T-helper 17 cell (primary cell): ENCODE results near the gene COX4I2. TPM values are rescaled to one million over a fixed set of nuclear protein-coding genes. Genes with fewer than 3 reads are reported as not detected.

Experiments
- ATAC-seq: fragments of 150-1000 bp; cut with Tn5 transposase; 2 replicates; pipeline ENCODE4 v1.10.0; 2021; ENCODE audit warnings: mild to moderate bottlenecking, moderate library complexity
- DNase-seq, 3 donors: peaks; one replicate each; pipeline versions ENCODE4 v3.0.0 to v3.0.0-alpha.2; 2020 to 2021
- H3K9me3 ChIP-seq: one replicate; pipeline ENCODE4 v1.7.0; 2013; ENCODE audit warnings: low read length, mild to moderate bottlenecking; ENCODE audit not compliant: control insufficient read depth, poor library complexity, severe bottlenecking
- H3K27ac Mint-ChIP-seq: one replicate; pipeline ENCODE4 v1.8.0; 2022; ENCODE audit warnings: mild to moderate bottlenecking, moderate library complexity, mixed read lengths
- H3K27me3 Mint-ChIP-seq: one replicate; pipeline ENCODE4 v1.8.0; 2022; ENCODE audit warnings: mixed read lengths
- H3K36me3 Mint-ChIP-seq: one replicate; pipeline ENCODE4 v1.8.0; 2022; ENCODE audit warnings: low read depth, mixed read lengths
- H3K4me1 Mint-ChIP-seq: one replicate; pipeline ENCODE4 v1.8.0; 2022; ENCODE audit warnings: mild to moderate bottlenecking, mixed read lengths
- H3K4me3 Mint-ChIP-seq: one replicate; pipeline ENCODE4 v1.8.0; 2022; ENCODE audit warnings: mild to moderate bottlenecking, moderate library complexity, mixed read lengths
- total RNA-seq, 4 donors: library from RNA in 2 of 4; stranded (reverse) in 2 of 4; gene quantifications; one replicate each; pipeline ENCODE4 v1.2.3 and lab custom pipeline; 2022 to 2026

The COX4I2 gene
- total RNA-seq, 2 donors from 2014 or later: not detected

- Mint-ChIP-seq H3K4me1 (peaks cover 44% of the 10 kb centered on the region), H3K27ac (peak overlapping the region; percentile 34), H3K4me3 (no peak overlapping the region), H3K27me3 (no peaks in the 10 kb centered on the region), H3K36me3 (peaks cover 2% of the 10 kb centered on the region)
- DNase-seq (no peak), ATAC-seq (no peak)
- no peaks in the 10 kb centered on the region for H3K9me3 ChIP-seq
These were observed 52.5 kb downstream of the COX4I2 start for GRCh38 chr20:31690124-31690666.

DNA sequence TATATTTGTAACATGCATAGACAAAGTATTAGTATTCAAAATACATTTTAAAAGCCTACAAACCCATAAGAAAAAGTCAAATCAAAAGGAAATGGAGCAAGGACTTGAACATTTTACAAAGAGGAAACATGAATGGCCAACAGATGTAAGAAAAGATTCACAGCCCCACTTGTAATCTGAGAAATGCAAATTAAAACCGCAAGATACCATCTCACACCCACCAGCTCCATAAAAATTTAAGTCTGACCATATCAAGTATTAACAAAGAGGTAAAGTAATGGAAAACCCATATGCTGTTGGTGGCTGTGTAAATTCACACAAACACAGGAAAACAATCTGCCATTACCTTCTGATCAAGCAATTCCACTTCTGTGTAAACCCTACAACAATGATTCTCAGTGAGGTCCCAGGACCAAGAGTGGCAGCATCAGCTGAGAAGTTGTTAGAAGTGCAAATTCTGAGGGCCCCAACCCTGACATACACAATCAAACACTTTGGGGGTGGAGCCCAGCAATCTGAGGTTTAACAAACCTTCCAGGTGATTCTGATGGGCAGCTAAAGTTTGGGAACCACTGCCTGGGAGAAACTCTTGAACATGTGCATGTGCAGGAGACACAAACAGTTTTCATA is 54.0 kb downstream of the COX4I2 start:
- Mint-ChIP-seq H3K27me3 (no peaks in the 10 kb centered on the region), H3K4me3 (no peak overlapping the region), H3K36me3 (peaks cover 2% of the 10 kb centered on the region), H3K27ac (peak overlapping the region; percentile 82), H3K4me1 (peaks cover 47% of the 10 kb centered on the region)
- H3K9me3 ChIP-seq: no peaks in the 10 kb centered on the region
- no peak for ATAC-seq
- no peak for DNase-seq

- H3K27ac Mint-ChIP-seq: no peak overlapping the region
- H3K4me1 Mint-ChIP-seq: peaks cover 41% of the 10 kb centered on the region
- no peaks in the 10 kb centered on the region for H3K27me3 Mint-ChIP-seq
- H3K36me3 Mint-ChIP-seq: peaks cover 2% of the 10 kb centered on the region
- DNase-seq (no peak), ATAC-seq (no peak)
- no peaks in the 10 kb centered on the region for H3K9me3 ChIP-seq
- H3K4me3 Mint-ChIP-seq: no peak overlapping the region
These were observed 55.7 kb downstream of the COX4I2 start for GRCh38 chr20:31693402-31693801.

GRCh38 chr20:31693987-31694661 is 56.4 kb downstream of the COX4I2 start:
- no peaks in the 10 kb centered on the region for H3K27me3 Mint-ChIP-seq
- H3K9me3 ChIP-seq: no peaks in the 10 kb centered on the region
- peak overlapping the region; percentile 71 for H3K27ac Mint-ChIP-seq
- H3K4me1 Mint-ChIP-seq: peaks cover 44% of the 10 kb centered on the region
- DNase-seq (no peak), ATAC-seq (no peak)
- H3K36me3 Mint-ChIP-seq: peaks cover 2% of the 10 kb centered on the region
- no peak overlapping the region for H3K4me3 Mint-ChIP-seq

Other genes with a start within 250 kb of the COX4I2 start
- gene DEFB119, start 247.3 kb upstream of the COX4I2 start, total RNA-seq: not detected
- gene DEFB121, start 231.7 kb upstream of the COX4I2 start, total RNA-seq: not detected
- not detected for gene DEFB123, start 197.3 kb upstream of the COX4I2 start, total RNA-seq
- not detected for gene DEFB124, start 162.8 kb upstream of the COX4I2 start, total RNA-seq
- not detected for gene REM1, start 162.6 kb upstream of the COX4I2 start, total RNA-seq
- gene HM13, start 123.5 kb upstream of the COX4I2 start, total RNA-seq: 100 to 1,000 TPM; 154 to 177 TPM
- 1 to 10 TPM; 3.5 to 6.8 TPM for gene ID1, start 32.6 kb upstream of the COX4I2 start, total RNA-seq
- gene BCL2L1, start 85.0 kb downstream of the COX4I2 start, total RNA-seq: 10 to 100 TPM; 35.6 to 59.1 TPM
- gene TPX2, start 101.4 kb downstream of the COX4I2 start, total RNA-seq: 1 to 10 TPM in 1 of 2 donors, under 1 TPM in 1; 0.57 to 2.0 TPM
- not detected for gene MYLK2, start 181.4 kb downstream of the COX4I2 start, total RNA-seq
- not detected for gene FOXS1, start 207.7 kb downstream of the COX4I2 start, total RNA-seq
- gene DUSP15, start 232.6 kb downstream of the COX4I2 start, total RNA-seq: not detected
- not detected for gene TTLL9, start 232.7 kb downstream of the COX4I2 start, total RNA-seq